ENCODE results near the gene RAB34.

RAB34 gene

DNA sequence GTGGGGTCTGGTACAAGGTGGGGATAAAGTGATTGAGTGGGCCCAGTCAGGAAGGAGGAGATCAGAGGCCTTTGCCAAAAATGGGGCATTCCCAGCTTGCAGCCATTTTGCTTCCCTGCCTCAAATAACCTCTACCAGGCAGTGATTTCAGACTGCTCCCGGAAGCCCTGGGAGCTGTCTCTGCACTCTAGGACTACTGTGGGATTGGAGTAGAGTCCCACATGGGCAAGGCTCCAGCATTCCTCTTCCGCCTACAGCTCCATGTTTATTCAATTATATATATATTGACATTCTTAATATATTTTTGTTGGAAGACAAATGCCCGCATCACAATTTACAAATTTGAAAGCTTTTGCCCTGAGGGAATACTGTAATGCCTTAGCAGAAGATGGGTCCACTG is 42.2 kb downstream of the RAB34 start:
- no peak for DNase-seq

DNA sequence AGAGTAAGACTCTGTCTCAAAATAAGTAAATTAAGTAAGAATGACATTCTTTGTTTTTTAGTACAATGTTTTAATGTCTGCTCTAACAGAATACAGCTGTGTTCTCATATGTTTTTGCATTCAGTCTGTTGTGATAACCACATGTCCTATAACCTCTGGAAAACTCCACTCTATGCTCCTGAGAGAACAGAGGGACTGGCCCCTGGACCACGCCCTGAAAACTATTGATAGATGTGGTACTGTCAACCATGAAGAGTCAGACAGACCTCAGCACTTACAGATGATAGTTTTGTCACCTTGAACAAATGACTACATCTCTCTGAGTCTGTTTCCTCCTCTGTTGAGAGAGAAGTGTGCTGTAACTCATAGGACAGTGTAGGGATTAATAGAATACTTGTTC is 47.8 kb downstream of the RAB34 start:
- DNase-seq = no peak

- DNase-seq = no peak
Measured at GRCh38 chr17:28667870-28668269, 49.8 kb downstream of the RAB34 start.

GRCh38 chr17:28665994-28666393 is 51.7 kb downstream of the RAB34 start:
- DNase-seq = no peak
